ENCODE data around the gene DAAM2.
A peak's percentile ranks its signal among the peaks of the same experiment; 100 is the strongest.

DAAM2 gene

DNA sequence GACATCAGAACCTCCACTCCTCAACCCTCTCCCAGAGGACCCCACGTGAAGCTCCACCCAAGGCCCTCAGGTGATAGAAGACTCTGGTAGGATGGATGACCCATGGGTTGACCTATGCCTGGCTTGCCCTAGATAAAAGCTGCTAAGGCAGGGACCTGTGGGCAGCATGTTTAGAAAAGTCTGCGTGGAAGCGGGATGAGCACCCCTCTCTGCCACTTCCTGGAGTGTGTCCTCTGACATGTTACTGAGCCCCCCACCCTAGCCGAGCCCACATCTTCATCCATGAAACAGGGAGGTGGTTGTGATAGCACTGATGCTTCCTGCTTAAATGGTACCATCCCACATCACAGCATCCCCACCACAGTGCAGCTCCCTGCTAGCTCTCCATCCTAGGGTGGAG is 120.3 kb downstream of the DAAM2 start:
- no peak for DNase-seq

GRCh38 chr6:39913391-39913916 is 121.3 kb downstream of the DAAM2 start:
- DNase-seq = no peak

- DNase-seq = no peak
These were observed 122.1 kb downstream of the DAAM2 start for GRCh38 chr6:39914239-39914638.

DNA sequence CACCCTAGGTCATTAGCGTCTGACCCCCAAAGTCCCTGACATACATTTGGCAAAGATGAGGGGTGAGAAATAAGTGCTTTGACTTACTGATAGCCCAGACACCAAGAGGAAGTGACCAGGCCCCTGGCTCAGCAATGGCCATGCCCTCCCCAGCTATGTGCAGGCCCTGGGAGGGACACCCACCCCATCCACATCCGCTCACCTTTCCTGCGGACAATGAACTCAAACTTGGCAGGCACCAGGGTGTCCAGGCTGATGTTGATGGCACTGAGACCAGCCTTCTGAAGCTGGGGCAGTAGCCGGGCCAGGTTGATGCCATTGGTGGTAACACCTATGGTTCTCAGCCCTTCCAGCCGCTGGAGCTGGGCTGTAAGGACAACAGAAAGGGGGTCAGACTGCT is 123.7 kb downstream of the DAAM2 start:
- DNase-seq = no peak

DNA sequence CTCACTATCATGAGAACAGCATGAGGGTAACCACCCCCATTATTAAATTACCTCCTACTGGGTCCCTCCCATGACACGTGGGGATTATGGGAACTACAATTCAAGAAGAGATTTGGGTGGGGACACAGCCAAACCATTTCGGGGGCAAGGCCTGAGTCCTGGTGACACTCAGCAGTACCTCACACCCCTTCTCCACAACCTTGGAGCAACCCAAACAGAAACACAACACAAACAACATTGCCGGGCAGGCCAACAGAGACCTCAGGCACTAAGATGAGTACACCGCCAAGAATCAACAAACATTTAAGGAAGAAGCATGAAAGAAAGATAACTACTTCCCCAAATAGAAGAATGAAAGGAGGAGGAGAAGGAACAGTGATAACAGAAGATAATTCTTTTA is 125.2 kb downstream of the DAAM2 start:
- no peak for DNase-seq

DNA sequence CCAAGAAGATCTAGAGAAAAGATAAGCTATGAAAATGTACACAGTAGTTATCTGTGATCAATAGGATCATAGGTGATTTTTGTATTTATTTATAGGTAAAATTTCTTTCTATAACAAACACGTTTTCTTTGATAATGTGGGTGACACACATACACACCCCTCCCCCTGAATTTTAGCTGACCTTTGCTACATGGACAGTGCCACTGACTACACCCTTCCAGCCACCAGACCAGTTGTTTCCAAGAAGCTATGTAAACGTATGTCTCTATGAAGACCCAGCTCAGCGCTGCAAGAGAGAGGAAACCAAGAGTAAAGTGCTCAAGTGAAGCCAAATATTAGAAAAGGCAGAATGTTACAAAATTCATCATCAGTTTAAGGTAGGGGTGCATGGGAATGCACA is 125.8 kb downstream of the DAAM2 start:
- DNase-seq = no peak

DNA sequence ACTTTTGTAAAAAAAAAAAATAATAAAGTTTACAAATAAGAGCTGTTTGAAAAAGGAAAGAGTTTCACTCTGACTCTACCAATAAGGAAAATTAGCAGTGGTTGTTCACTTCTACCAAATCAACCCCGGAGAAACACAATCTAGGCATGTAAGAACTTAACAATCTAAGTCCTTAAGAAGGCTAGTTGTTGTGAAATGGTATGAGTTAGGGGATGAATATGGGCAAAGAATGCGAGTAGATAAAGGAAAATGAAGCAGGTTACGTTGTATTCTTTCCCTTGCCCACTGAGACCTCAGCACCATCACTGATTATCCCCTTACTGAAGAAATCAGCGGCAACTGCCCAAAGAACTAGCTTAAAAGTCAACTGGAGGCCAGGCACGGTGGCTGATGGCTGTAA is 126.7 kb downstream of the DAAM2 start:
- no peak for DNase-seq

DNA sequence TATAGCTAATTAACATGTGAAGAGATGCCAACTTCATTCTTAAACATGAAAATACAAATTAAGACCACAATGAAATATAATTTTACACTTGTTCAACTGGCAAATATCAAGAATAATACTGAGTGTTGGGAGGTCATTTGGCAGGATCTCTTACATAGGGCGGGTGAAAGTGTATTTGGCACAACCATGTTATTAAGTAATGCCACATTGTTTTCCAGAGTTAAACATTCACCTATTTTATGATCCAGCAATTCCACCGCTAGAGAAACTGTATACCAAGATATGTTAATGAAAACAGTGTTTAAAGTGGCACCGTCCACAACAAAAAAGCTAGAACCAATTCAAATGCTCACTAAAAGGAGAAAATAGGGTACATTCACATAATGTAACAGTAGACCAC is 128.0 kb downstream of the DAAM2 start:
- DNase-seq = no peak

DNA sequence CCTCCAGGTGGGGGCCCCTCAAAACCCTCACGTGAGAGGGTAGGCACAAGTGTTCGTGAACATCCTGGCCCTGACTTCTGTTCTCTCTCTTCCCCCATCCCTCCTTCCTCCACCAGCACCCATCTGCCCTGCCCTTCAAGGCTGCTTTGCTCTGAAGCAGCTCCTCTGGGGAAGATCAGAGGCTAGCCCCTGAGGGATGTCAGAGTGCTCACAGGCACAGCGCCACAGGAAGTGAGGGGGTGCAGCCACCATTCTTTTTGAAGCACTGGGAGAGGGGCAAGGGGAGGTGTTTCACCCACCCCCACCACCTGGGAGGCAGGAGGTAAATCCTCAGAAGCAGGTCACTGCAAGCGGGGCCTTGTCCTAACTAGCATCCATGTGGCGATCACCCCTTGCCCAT is 130.6 kb downstream of the DAAM2 start:
- DNase-seq = no peak

- no peak for DNase-seq
These were observed 131.2 kb downstream of the DAAM2 start for GRCh38 chr6:39923394-39923793.

- DNase-seq = no peak
These were observed 131.7 kb downstream of the DAAM2 start for GRCh38 chr6:39923861-39924260.

DNA sequence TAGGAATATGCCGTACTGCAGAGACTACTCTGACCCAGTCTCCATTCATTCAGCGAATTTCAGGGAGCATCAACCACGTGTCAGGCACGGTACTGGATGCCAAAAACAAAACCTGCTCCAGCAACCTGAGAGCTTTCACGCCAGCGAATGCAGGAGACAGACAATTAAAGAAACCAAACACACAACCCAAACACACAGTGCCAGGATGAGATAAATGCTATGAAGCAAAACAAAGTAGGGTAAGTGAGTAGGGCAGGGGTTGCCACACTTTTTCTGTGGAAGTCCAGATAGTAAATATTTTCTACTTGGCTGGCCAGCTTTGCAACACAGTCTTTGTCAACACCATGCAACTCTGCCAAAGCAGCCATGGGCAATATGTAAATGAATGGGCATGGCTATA is 132.1 kb downstream of the DAAM2 start:
- no peak for DNase-seq

DNA sequence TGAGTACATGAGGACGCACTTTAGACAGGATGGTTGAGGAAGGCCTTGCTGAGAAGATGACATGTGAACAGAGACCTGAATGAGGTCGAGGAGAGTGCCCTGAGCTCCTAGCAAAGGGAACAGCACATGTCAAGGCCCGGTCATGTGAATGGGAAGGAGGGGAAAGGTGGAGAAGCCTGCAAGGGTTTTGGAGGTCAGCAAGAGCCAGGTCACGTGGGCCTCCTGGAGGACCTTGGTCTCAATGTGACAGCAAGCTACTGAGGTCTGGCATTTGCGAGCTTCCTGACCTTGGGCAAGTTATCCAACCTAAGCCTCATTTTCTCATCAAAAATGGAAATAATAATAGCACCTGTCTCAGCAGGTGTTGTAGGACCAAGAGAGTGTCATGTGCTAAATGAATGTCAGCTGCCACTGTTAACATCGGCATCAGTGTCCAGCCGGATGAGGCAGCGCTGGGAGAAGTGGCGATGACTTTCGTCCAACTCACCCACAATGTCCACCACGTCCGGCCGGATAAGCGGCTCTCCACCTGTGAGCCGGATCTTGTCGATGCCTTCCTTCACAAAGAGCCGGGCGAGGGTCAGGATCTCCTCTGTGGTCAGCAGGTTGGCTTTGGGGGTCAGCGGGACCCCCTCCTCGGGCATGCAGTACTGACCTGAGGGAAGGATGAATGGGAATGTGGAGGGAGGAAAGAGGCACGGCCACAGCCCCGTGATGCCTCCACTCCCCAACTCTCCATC is 133.2 kb downstream of the DAAM2 start:
- no peak for DNase-seq

GRCh38 chr6:39925931-39926290 is 133.7 kb downstream of the DAAM2 start:
- no peak for DNase-seq

- DNase-seq = no peak
These were observed 134.5 kb downstream of the DAAM2 start for GRCh38 chr6:39926668-39927067.

GRCh38 chr6:39927159-39927558 is 135.0 kb downstream of the DAAM2 start:
- DNase-seq = no peak

DNA sequence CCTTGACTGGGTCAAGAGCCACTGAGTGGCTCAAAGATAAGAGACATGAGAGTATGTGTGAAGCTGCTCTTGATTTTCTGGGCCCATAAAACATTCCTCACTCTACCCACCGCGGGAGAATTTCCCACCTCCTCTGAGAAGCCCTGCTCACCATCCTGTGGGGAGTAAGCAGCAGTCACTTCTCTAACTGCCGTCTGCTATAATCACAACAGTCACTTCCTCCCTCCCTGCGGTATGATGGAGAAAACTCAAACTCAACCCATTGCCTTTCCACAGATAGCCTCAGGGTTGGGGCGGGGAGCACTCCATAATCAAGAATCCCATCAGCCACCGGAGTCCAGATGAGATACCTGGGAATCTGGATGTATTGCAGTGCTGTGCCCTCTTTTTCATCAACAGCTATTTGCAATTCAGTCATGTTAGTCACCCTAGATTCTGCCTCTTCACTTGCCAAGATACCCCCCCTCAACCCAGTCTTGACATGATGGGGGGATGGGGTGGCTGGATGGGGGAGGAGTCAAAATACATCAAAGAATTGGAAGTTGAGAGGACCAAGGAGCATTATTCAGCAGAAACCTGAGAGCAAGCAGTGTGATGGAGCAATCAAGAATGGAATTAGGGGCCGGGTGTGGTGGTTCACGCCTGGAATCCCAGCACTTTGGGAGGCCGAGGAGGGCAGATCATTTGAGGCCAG is 137.0 kb downstream of the DAAM2 start:
- DNase-seq = no peak

DNA sequence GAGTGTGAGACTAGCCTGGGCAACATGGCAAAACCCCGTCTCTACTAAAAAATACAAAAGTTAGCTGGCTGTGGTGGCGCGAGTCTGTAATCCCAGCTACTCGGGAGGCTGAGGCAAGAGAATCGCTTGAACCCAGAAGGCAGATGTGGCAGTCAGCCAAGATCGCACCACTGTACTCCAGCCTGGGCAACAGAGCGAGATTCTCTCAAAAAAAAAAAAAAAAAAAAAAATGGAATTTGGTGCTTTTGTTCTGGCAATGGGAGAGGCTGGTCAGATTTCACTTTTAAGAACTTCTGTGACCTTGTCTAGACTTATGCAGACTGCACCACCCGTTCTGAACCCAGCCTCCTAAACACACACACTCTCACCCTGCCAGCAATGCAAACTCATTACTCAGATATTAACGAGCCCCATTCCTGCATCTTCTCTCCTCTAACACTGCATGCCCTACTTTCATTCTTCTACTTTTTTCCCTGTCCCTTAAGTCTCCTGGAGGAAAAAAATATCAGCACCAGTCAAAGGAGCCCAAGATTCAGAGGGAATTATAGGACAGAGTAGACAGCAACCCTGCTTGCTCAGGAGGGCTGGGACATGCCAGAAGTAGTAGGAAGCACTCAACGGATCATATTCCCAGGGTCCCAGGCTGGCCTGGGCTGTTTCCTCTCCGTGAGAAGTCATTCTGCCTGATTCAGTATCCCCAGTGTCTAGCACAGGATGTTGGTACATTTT is 137.7 kb downstream of the DAAM2 start:
- DNase-seq = no peak

GRCh38 chr6:39930540-39930939 is 138.4 kb downstream of the DAAM2 start:
- no peak for DNase-seq

DNA sequence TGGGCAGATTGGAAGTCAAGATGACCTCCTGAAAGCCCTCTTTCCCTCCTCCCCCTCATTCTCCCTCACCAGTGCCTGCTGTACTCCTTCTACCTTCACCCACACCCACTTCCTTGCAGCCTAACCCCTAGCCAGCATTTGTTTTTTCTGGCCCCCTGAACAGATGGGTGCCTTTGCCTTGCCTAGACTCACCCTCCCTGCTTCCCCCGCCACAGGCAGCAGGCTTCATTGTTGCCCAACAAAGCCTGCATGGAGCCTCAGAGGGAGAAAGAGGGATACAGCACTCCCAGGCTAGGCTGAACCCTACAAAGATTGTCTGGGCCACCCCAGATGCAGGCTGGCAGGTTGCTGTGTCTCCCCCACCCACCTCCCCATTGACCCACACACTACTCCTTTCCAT is 139.4 kb downstream of the DAAM2 start:
- DNase-seq = no peak

DNA sequence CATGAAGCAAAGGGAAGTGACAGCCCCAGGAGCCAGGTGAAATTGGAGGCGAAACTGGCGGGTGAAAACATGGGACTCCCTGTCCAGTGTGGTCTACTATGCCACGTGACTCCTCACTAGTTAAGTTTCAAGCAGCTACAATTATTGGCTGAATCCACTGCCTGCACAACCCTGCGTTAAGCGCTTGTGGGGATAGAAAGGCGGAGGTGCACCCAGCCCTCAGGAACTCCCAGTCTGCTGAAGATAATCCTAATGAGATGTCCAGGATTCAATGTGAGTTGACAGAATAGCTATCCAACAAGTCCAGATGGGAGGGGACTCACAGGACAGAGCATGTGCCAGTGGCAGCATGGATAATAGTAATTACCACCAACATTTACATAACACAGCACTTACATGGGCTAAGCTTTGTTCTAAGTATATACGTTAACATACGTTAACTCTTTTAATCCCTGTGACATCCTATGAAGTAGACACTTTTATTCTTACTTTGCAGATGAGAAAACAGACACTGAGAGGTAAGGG is 140.3 kb downstream of the DAAM2 start:
- DNase-seq = no peak

GRCh38 chr6:39933669-39934130 is 141.5 kb downstream of the DAAM2 start:
- no peak for DNase-seq

GRCh38 chr6:39934131-39934757 is 142.1 kb downstream of the DAAM2 start, which contains the start of gene MOCS1:
MOCS1 (minus strand) TSS chr6:39934462; CDS start chr6:39934417, 45 bp downstream.
- peak; percentile 28 for DNase-seq

Data from CD4-positive, alpha-beta T cell treated with Interleukin-10 for 1 hour (primary cell).